DMS79 (cell line): ENCODE results near the gene RNF41.
"Not testable (repeated sequence)": the region's sequence is repeated elsewhere in the genome, so short reads cannot be mapped to it uniquely, and the experiment has no call there.

Experiments
- DNase-seq: peaks from one replicate; lab custom pipeline; 2025; lab: John Stamatoyannopoulos, UW

The RNF41 gene

GRCh38 chr12:56165369-56165768 is 56.4 kb downstream of the RNF41 start:
- DNase-seq, result no peak

- no peak for DNase-seq
Observed at GRCh38 chr12:56164345-56164729, 57.4 kb downstream of the RNF41 start.

- DNase-seq, result no peak
Observed at GRCh38 chr12:56163533-56164344, 58.0 kb downstream of the RNF41 start.

- DNase-seq, result no peak
Observed at GRCh38 chr12:56162468-56163290, 59.0 kb downstream of the RNF41 start.

GRCh38 chr12:56161690-56162351 is 59.9 kb downstream of the RNF41 start:
- no peak for DNase-seq

- no peak for DNase-seq
Observed at GRCh38 chr12:56160894-56161689, 60.6 kb downstream of the RNF41 start.

- DNase-seq, result no peak
Observed at GRCh38 chr12:56160193-56160763, 61.4 kb downstream of the RNF41 start.

GRCh38 chr12:56159482-56160192 is 62.1 kb downstream of the RNF41 start:
- no peak for DNase-seq

GRCh38 chr12:56158926-56159461 is 62.7 kb downstream of the RNF41 start:
- peak; percentile 45 for DNase-seq

GRCh38 chr12:56158029-56158925 is 63.4 kb downstream of the RNF41 start, which contains the start of gene MYL6:
TSS of gene MYL6 (plus strand) at chr12:56158359. CDS start at chr12:56158402, 43 bp downstream.
- peak; percentile 90 for DNase-seq

GRCh38 chr12:56157201-56158028 is 64.3 kb downstream of the RNF41 start:
- peak; percentile 74 for DNase-seq

GRCh38 chr12:56156464-56157200 is 65.1 kb downstream of the RNF41 start:
- DNase-seq, result not testable (repeated sequence)

- DNase-seq, result no peak
Observed at GRCh38 chr12:56155256-56155845, 66.4 kb downstream of the RNF41 start.

- no peak for DNase-seq
Observed at GRCh38 chr12:56154818-56155217, 66.9 kb downstream of the RNF41 start.

- DNase-seq, result no peak
Observed at GRCh38 chr12:56154246-56154771, 67.4 kb downstream of the RNF41 start.

GRCh38 chr12:56153678-56154065 is 68.0 kb downstream of the RNF41 start:
- no peak for DNase-seq
